K562 (cell line): ENCODE measurements around the gene SIM1. TPM values are rescaled to one million over a fixed set of nuclear protein-coding genes. Genes with fewer than 3 reads are reported as not detected.

Experiments
- ATAC-seq: fragments of 200-7000 bp; cut with Tn5 transposase; 3 replicates; pipeline ENCODE4 v1.9.1; 2020; ENCODE audit warnings: moderate library complexity
- BruUV-seq: library from RNA; stranded (reverse); fragments of 400-500 nt; replicated peaks from 2 replicates; lab custom pipeline; 2021; lab: Mats Ljungman, UMichigan
- CTCF ChIA-PET: fragments of 300-600 bp; formaldehyde crosslinking; extraction: SDS; loops from one replicate; lab custom pipeline; 2021; ENCODE audit warnings: low intra/inter-chr PET ratio; lab: Yijun Ruan, JAX
- POLR2A ChIA-PET: fragments of 300-600, 350-650 bp; sonication (Branson Sonifier 250); formaldehyde crosslinking; extraction: SDS; loops from one replicate; lab custom pipeline; 2021; ENCODE audit warnings: antibody characterized with exemption, inconsistent platforms; lab: Yijun Ruan, JAX
- DNase-seq, 4 experiments: peaks; one replicate each; pipeline versions ENCODE4 v3.0.0 to v3.0.0-alpha.2; 2011 to 2018; ENCODE audit warnings: low spot score in 3 of 4, mixed read lengths in 3 of 4; ENCODE audit errors: extremely low read depth in 1 of 4
- FAIRE-seq: peaks from 2 replicates; lab custom pipeline; 2011; peaks lifted over from hg19 to GRCh38; lab: Jason Lieb, UNC
- H2AFZ ChIP-seq: 2 replicates; pipeline ENCODE4 v1.6.0; 2011; ENCODE audit warnings: low read depth, low read length, control low read depth, inconsistent platforms
- H3K27ac ChIP-seq: fragments of 200-600 bp; 3 replicates; pipeline ENCODE4 v1.8.0; 2011; ENCODE audit warnings: low read depth, mild to moderate bottlenecking, control low read depth, inconsistent platforms, low read length, moderate library complexity, mixed read lengths; ENCODE audit errors: extremely low read depth
- H3K27me3 ChIP-seq, 2 experiments: fragments of 300-600 bp in 1 of 2; 2 replicates in 1 of 2; 3 replicates in 1 of 2; pipeline versions ENCODE4 v1.6.0 to v1.8.0; 2011; ENCODE audit warnings: inconsistent platforms in 2 of 2, low read length in 2 of 2, mild to moderate bottlenecking in 1 of 2, mixed read lengths in 1 of 2, moderate library complexity in 1 of 2; ENCODE audit not compliant: control insufficient read depth in 2 of 2, insufficient read depth in 2 of 2
- H3K36me3 ChIP-seq: fragments of 300-600 bp; 3 replicates; pipeline ENCODE4 v1.8.0; 2011; ENCODE audit warnings: mild to moderate bottlenecking, low read length, inconsistent platforms; ENCODE audit not compliant: control insufficient read depth, insufficient read depth
- H3K4me1 ChIP-seq, 2 experiments: fragments of 200-600 bp in 1 of 2; replicated peaks in 1 of 2; 2 replicates in 1 of 2; 3 replicates in 1 of 2; pipeline versions ENCODE4 v1.5.1 to v1.8.0; 2011; ENCODE audit warnings: inconsistent platforms in 2 of 2, low read length in 2 of 2, mild to moderate bottlenecking in 1 of 2, mixed read lengths in 1 of 2, moderate library complexity in 1 of 2; ENCODE audit not compliant: control insufficient read depth in 2 of 2, insufficient read depth in 2 of 2
- H3K4me2 ChIP-seq: 2 replicates; pipeline ENCODE4 v1.6.1; 2011; ENCODE audit warnings: low read length, control low read depth, inconsistent platforms, mixed read lengths; ENCODE audit not compliant: insufficient read depth
- H3K4me3 ChIP-seq: fragments of 200-600 bp; sonication (generic), shearing (Covaris generic); 2 replicates; pipeline ENCODE4 v1.5.1; 2016; ENCODE audit warnings: control low read depth, inconsistent platforms
- H3K79me2 ChIP-seq: fragments of 200-600 bp; 3 replicates; pipeline ENCODE4 v1.8.0; 2011; ENCODE audit warnings: low read length, inconsistent platforms; ENCODE audit not compliant: control insufficient read depth, insufficient read depth
- H3K9ac ChIP-seq, 2 experiments: 2 replicates each; pipeline versions ENCODE4 v1.6.0 to v1.6.1; 2011; ENCODE audit warnings: low read depth in 2 of 2, low read length in 2 of 2, control low read depth in 1 of 2, inconsistent platforms in 1 of 2, mild to moderate bottlenecking in 1 of 2, mixed read lengths in 1 of 2; ENCODE audit not compliant: insufficient read depth in 1 of 2
- H3K9me1 ChIP-seq: one replicate; pipeline ENCODE4 v1.6.0; 2011; ENCODE audit warnings: inconsistent platforms, mild to moderate bottlenecking, low read length, moderate library complexity; ENCODE audit not compliant: control insufficient read depth, insufficient read depth
- H3K9me3 ChIP-seq: replicated peaks from 2 replicates; pipeline ENCODE4 v1.5.1; 2011; ENCODE audit warnings: low read depth, low read length, inconsistent platforms; ENCODE audit not compliant: control insufficient read depth, insufficient read depth
- H4K20me1 ChIP-seq: replicated peaks from 2 replicates; pipeline ENCODE4 v1.6.1; 2011; ENCODE audit warnings: low read length, inconsistent platforms, mixed read lengths; ENCODE audit not compliant: control insufficient read depth, insufficient read depth
- BRF1 ChIP-seq: IDR thresholded peaks from 3 replicates; pipeline ENCODE4 v1.6.1; 2011; ENCODE audit warnings: borderline replicate concordance, mild to moderate bottlenecking; ENCODE audit not compliant: insufficient read length; ENCODE audit errors: extremely low read depth
- CEBPB ChIP-seq: fragments of 450-650 bp; IDR thresholded peaks from 2 replicates; pipeline ENCODE4 v1.6.1; 2016; ENCODE audit warnings: missing genetic modification characterization, missing compliant biosample characterization
- CEBPG ChIP-seq, 3 experiments: fragments of 200-800 bp in 1 of 3; sonication (Bioruptor generic) in 1 of 3; sonication (generic) in 1 of 3; formaldehyde crosslinking in 1 of 3; IDR thresholded peaks in 2 of 3; conservative IDR thresholded peaks in 1 of 3; 2 replicates each; pipeline versions ENCODE4 v1.6.1 to v1.8.0; 2016 to 2022; ENCODE audit warnings: missing compliant biosample characterization in 2 of 3, missing genetic modification characterization in 2 of 3, mild to moderate bottlenecking in 1 of 3, missing genetic modification reagents in 1 of 3
- FOXP4 ChIP-seq: sonication (generic); formaldehyde crosslinking; IDR thresholded peaks from 2 replicates; pipeline ENCODE4 v1.8.0; 2022; ENCODE audit warnings: mild to moderate bottlenecking, missing genetic modification reagents, borderline replicate concordance
- NFRKB ChIP-seq: fragments of 450-650 bp; IDR thresholded peaks from 2 replicates; pipeline ENCODE4 v1.6.1; 2016; ENCODE audit warnings: low read depth
- PHF20 ChIP-seq: fragments of 450-650 bp; IDR thresholded peaks from 2 replicates; pipeline ENCODE4 v1.6.1; 2018; ENCODE audit not compliant: partially characterized antibody
- POLR2A ChIP-seq: fragments of 450-650 bp; conservative IDR thresholded peaks from 2 replicates; pipeline ENCODE4 v1.6.1; 2016
- SRSF3 ChIP-seq: fragments of 200-400 bp; formaldehyde crosslinking; IDR thresholded peaks from 2 replicates; pipeline ENCODE4 v1.6.1; 2016; ENCODE audit warnings: mild to moderate bottlenecking, low read length, moderate library complexity; ENCODE audit not compliant: insufficient read depth
- ZNF12 ChIP-seq: sonication (generic); formaldehyde crosslinking; IDR thresholded peaks from 2 replicates; pipeline ENCODE4 v1.4.0; 2020; ENCODE audit warnings: mild to moderate bottlenecking, missing genetic modification reagents
- ZNF57 ChIP-seq: fragments of 450-650 bp; formaldehyde crosslinking; IDR thresholded peaks from 2 replicates; pipeline ENCODE4 v1.4.0; 2020; ENCODE audit warnings: mild to moderate bottlenecking, moderate library complexity
- WGBS: fragments of 100-300 bp; shearing (Covaris generic); methylation state at CpG from one replicate; pipeline ENCODE4 v1.1.6; 2016; ENCODE audit warnings: low coverage, mixed read lengths; ENCODE audit not compliant: insufficient coverage; ENCODE audit errors: missing lambda C conversion rate; 5-methylcytosine and 5-hydroxymethylcytosine counted together
- in situ Hi-C: fragments of 300-500 bp; cut with MboI; formaldehyde crosslinking; loops from 4 replicates; pipeline ENCODE4 v1.15.0; 2018; ENCODE audit warnings: inconsistent platforms, mixed read lengths
- intact Hi-C: fragments of 100-400 bp; cut with micrococcal nuclease; formaldehyde crosslinking; loops from 2 replicates; pipeline ENCODE4 v1.14.2; 2022
- polyA plus RNA-seq, 8 experiments: library from polyadenylated mRNA; depleted of rRNA in 4 of 8; stranded (reverse) in 5 of 8; unstranded in 3 of 8; fragments of >200 nt; fragmentation: Nextera tagmentation in 2 of 8; fragmentation: Illumina TruSeq in 1 of 8; extraction: Ambion mirVana in 2 of 8; extraction: Trizol in 1 of 8; gene quantifications; 2 replicates each; pipeline versions ENCODE4 v1.2.1 to v1.2.3, GENCODE V29; 2011 to 2014; ENCODE audit warnings: inconsistent platforms in 1 of 8, missing spikeins in 1 of 8
- total RNA-seq, 7 experiments: library from RNA; depleted of rRNA in 6 of 7; stranded (reverse); fragments of >200 nt in 6 of 7; fragmentation: Illumina TruSeq in 2 of 7; extraction: Trizol in 2 of 7; gene quantifications; 2 replicates each; pipeline versions ENCODE4 v1.2.1 to v1.2.3, GENCODE V29; 2011 to 2021; ENCODE audit warnings: low replicate concordance in 1 of 7
- TF ChIP-seq, protein P1 (sequence below): fragments of 250-450 bp; sonication (Bioruptor Pico); IDR thresholded peaks from 2 replicates; pipeline ENCODE4 v1.9.0; 2021; ENCODE audit warnings: mild to moderate bottlenecking
- TF ChIP-seq, protein P2 (sequence below): fragments of 450-650 bp; formaldehyde crosslinking; IDR thresholded peaks from 2 replicates; pipeline ENCODE4 v1.4.0; 2020; ENCODE audit warnings: mild to moderate bottlenecking, moderate library complexity
- TF ChIP-seq, protein P3 (sequence below): fragments of 450-650 bp; IDR thresholded peaks from 2 replicates; pipeline ENCODE4 v1.6.1; 2016; ENCODE audit warnings: missing biosample characterization, missing genetic modification characterization

Gene SIM1
- total and polyA plus RNA-seq, 9 of the 15 experiments (the other 6 are each of a cell fraction or from before 2014, with no cell fraction given), result not detected

GRCh38 chr6:100427452-100427851 lies 37.3 kb downstream of the SIM1 start:
- POLR2A ChIA-PET, result no interaction called here

GRCh38 chr6:100426744-100427338 lies 37.9 kb downstream of the SIM1 start:
- H2AFZ ChIP-seq, result no peak overlapping the region
- no peaks in the 10 kb centered on the region for H3K4me1 ChIP-seq
- intact Hi-C loops, result no loop called here
- no peaks in the 10 kb centered on the region for H4K20me1 ChIP-seq
- H3K4me2 ChIP-seq, result no peak overlapping the region
- DNase-seq, result no peak
- no TSS peak for BruUV-seq
- no peak overlapping the region for H3K27ac ChIP-seq
- ATAC-seq, result no peak
- H3K9me3 ChIP-seq, result no peaks in the 10 kb centered on the region
- H3K4me3 ChIP-seq, result no peak overlapping the region
- no peak for FAIRE-seq
- CTCF ChIA-PET, result no interaction called here
- in situ Hi-C loops, result no loop called here
- H3K9ac ChIP-seq, result no peak overlapping the region
- POLR2A ChIA-PET, result no interaction called here
- no peaks in the 10 kb centered on the region for H3K36me3 ChIP-seq
- WGBS, result 5% methylated on average over 10 of the region's 10 CpGs
- no peaks in the 10 kb centered on the region for H3K9me1 ChIP-seq
- no peaks in the 10 kb centered on the region for H3K79me2 ChIP-seq
- peaks cover 0 to 5% of the 10 kb centered on the region in 2 experiments; a peak in 1 of 5 replicates for H3K27me3 ChIP-seq
- TF ChIP-seq FOXP4 (no peak), BRF1 (no peak), NFRKB (no peak), ZNF12 (CRISPR knock-in tag) (no peak), SRSF3 (no peak), POLR2A (no peak)
- TF ChIP-seq, protein P1, sequence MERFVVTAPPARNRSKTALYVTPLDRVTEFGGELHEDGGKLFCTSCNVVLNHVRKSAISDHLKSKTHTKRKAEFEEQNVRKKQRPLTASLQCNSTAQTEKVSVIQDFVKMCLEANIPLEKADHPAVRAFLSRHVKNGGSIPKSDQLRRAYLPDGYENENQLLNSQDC (CRISPR knock-in tag), result no peak
- TF ChIP-seq, protein P2, sequence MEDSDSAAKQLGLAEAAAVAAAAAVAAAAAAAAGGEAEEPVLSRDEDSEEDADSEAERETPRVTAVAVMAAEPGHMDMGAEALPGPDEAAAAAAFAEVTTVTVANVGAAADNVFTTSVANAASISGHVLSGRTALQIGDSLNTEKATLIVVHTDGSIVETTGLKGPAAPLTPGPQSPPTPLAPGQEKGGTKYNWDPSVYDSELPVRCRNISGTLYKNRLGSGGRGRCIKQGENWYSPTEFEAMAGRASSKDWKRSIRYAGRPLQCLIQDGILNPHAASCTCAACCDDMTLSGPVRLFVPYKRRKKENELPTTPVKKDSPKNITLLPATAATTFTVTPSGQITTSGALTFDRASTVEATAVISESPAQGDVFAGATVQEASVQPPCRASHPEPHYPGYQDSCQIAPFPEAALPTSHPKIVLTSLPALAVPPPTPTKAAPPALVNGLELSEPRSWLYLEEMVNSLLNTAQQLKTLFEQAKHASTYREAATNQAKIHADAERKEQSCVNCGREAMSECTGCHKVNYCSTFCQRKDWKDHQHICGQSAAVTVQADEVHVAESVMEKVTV, result no peak

More at GRCh38 chr6:100427452-100427851, 37.3 kb downstream of the SIM1 start:
- no peaks in the 10 kb centered on the region for H4K20me1 ChIP-seq
- CTCF ChIA-PET, result no interaction called here
- H3K9me3 ChIP-seq, result no peaks in the 10 kb centered on the region
- no peak overlapping the region for H2AFZ ChIP-seq
- peaks cover 0 to 5% of the 10 kb centered on the region in 2 experiments; a peak in 1 of 5 replicates for H3K27me3 ChIP-seq
- H3K4me3 ChIP-seq, result no peak overlapping the region
- no peaks in the 10 kb centered on the region for H3K36me3 ChIP-seq
- H3K9me1 ChIP-seq, result no peaks in the 10 kb centered on the region
- H3K27ac ChIP-seq, result no peak overlapping the region
- no peak overlapping the region for H3K9ac ChIP-seq
- H3K4me2 ChIP-seq, result no peak overlapping the region
- no peaks in the 10 kb centered on the region for H3K4me1 ChIP-seq
- no TSS peak for BruUV-seq
- no peaks in the 10 kb centered on the region for H3K79me2 ChIP-seq
- intact Hi-C loops (no loop called here), in situ Hi-C loops (no loop called here)
- TF ChIP-seq CEBPG (CRISPR knock-in tag; IDR thresholded peaks at IDR 0.05) (no peak), CEBPG (tag; conservative IDR thresholded peaks at IDR 0.05 in 1 of 2, IDR thresholded peaks at IDR 0.05 in 1 of 2) (peak; percentile 31 to 49; a peak in 1 of 4 replicates), PHF20 (no peak), ZNF57 (CRISPR knock-in tag) (no peak), CEBPB (tag) (peak; percentile 81)
- TF ChIP-seq, protein P3, sequence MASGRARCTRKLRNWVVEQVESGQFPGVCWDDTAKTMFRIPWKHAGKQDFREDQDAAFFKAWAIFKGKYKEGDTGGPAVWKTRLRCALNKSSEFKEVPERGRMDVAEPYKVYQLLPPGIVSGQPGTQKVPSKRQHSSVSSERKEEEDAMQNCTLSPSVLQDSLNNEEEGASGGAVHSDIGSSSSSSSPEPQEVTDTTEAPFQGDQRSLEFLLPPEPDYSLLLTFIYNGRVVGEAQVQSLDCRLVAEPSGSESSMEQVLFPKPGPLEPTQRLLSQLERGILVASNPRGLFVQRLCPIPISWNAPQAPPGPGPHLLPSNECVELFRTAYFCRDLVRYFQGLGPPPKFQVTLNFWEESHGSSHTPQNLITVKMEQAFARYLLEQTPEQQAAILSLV (tag), result 0 out of 2 replicates have a peak, but pooled peaks have one; percentile 15
- FAIRE-seq (no peak), DNase-seq (no peak), ATAC-seq (no peak)
